ENCODE data around the gene RPL35.

RPL35 gene

DNA sequence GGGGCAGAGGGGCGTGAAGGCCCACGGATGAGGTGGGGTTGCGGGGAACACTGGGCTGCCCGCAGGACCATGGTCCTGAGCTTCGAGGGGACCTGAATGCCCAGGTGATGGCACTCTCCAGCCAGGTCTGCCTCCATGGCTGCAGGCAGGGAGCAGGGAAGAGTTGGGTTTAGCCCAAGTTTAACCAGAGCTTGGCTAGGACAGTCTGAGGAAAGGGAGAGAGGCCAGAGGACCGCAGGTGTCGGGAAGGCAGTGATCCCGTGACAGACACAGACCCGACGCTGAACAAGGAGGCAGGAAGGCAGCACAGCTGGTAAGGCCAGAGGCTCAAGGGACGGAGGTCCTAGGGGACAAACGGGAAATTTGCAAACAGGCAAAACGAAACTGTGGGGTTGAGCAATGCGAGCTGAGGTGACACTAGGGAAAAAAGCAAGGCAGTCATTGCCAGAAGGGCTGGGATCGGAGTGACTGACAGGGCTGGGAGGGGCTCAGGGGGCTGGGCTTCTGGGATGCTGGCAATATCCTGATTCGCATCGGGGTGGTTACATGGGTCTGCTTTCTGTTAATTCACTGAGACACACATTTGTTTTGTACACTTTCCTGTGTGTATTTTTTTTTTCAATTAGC is 25.2 kb upstream of the RPL35 start:
- Histone ChIP-seq H3K4me1 (ENCODE audit: insufficient read depth, low read length) (no peaks in the 10 kb centered on the region), H3K36me3 (ENCODE audit: insufficient read depth, low read length) (peaks cover 62% of the 10 kb centered on the region), H3K27ac (ENCODE audit: low read depth, low read length) (no peak overlapping the region), H3K9me3 (ENCODE audit: low read length) (no peaks in the 10 kb centered on the region), H3K9ac (ENCODE audit: low read length) (no peak overlapping the region), H3K27me3 (ENCODE audit: control insufficient read depth in 1 of 2, insufficient read depth in 2 of 2, low read length in 2 of 2) (no peaks in the 10 kb centered on the region), H3K4me3 (ENCODE audit: low read depth in 1 of 2, low read length in 2 of 2) (no peak overlapping the region)

DNA sequence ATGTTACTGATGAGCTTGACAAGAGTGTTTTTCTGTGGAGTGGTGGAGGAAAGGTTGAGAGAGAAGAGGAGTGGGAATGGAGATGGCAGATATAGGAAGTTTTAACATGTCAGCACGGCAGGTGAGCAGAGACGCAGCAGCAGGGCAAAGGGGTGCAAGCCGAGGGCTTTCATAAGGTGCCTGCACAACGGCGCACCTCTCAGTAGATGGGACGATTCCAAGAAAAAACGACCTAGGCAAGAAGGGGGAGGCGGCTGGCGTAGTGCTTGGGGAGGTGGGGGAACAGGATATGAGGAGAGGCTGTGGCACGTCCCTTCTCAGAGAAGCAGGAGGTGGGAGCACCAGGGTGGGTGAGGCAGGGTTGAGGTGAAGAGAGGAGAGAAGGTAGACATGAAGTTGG is 24.7 kb upstream of the RPL35 start:
- no peak overlapping the region for H3K9ac ChIP-seq (ENCODE audit: low read length)
- no peak overlapping the region for H3K27ac ChIP-seq (ENCODE audit: low read depth, low read length)
- peaks cover 67% of the 10 kb centered on the region for H3K36me3 ChIP-seq (ENCODE audit: insufficient read depth, low read length)
- no peaks in the 10 kb centered on the region for H3K27me3 ChIP-seq (ENCODE audit: control insufficient read depth in 1 of 2, insufficient read depth in 2 of 2, low read length in 2 of 2)
- H3K4me3 ChIP-seq (ENCODE audit: low read depth in 1 of 2, low read length in 2 of 2): no peak overlapping the region
- no peaks in the 10 kb centered on the region for H3K9me3 ChIP-seq (ENCODE audit: low read length)
- no peaks in the 10 kb centered on the region for H3K4me1 ChIP-seq (ENCODE audit: insufficient read depth, low read length)

DNA sequence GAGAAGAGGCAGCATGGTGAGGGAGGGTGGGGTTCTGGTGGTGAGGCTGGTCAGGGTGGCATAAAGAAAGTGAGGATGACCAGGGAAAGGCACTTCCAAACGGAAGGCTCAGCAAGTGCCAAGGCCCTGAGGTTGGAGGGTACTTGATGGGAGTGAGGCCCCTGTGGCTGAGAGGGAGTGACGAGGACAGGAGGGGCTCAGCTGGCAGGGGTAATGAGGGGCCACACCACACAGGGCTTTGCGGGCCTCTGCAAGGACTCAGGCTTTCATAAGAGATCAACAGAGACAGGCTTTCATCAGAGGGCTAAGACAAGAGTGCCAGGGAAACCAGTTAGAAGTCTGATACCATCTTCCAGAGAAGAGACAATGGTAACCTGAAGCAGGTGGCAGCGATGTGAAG is 23.8 kb upstream of the RPL35 start:
- no peaks in the 10 kb centered on the region for H3K9me3 ChIP-seq (ENCODE audit: low read length)
- H3K27ac ChIP-seq (ENCODE audit: low read depth, low read length): no peak overlapping the region
- no peaks in the 10 kb centered on the region for H3K4me1 ChIP-seq (ENCODE audit: insufficient read depth, low read length)
- H3K9ac ChIP-seq (ENCODE audit: low read length): no peak overlapping the region
- H3K27me3 ChIP-seq (ENCODE audit: control insufficient read depth in 1 of 2, insufficient read depth in 2 of 2, low read length in 2 of 2): no peaks in the 10 kb centered on the region
- H3K4me3 ChIP-seq (ENCODE audit: low read depth in 1 of 2, low read length in 2 of 2): no peak overlapping the region
- peaks cover 68% of the 10 kb centered on the region for H3K36me3 ChIP-seq (ENCODE audit: insufficient read depth, low read length)

DNA sequence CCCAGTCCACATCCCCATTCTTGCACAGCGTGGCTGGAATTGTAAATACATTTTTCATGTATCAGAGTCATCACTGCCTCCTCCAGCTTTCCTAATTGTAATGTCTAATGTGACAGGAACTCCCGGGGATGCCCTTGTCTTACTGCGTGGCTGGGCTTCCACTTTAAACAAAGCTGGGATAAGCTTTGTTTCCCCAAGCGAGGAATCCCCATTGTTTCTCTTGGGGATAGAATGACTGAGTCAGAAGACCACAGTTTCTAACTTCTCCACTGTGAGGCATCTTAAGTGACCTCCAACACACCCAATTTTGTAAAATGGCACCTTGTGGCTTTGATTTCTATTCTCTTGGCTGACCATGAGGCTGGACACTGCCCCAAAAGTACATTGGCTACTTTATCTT is 22.6 kb upstream of the RPL35 start:
- Histone ChIP-seq H3K27ac (ENCODE audit: low read depth, low read length) (no peak overlapping the region), H3K4me3 (ENCODE audit: low read depth in 1 of 2, low read length in 2 of 2) (no peak overlapping the region), H3K9me3 (ENCODE audit: low read length) (no peaks in the 10 kb centered on the region), H3K36me3 (ENCODE audit: insufficient read depth, low read length) (peaks cover 66% of the 10 kb centered on the region), H3K9ac (ENCODE audit: low read length) (no peak overlapping the region), H3K4me1 (ENCODE audit: insufficient read depth, low read length) (peaks cover 5% of the 10 kb centered on the region), H3K27me3 (ENCODE audit: control insufficient read depth in 1 of 2, insufficient read depth in 2 of 2, low read length in 2 of 2) (no peaks in the 10 kb centered on the region)

DNA sequence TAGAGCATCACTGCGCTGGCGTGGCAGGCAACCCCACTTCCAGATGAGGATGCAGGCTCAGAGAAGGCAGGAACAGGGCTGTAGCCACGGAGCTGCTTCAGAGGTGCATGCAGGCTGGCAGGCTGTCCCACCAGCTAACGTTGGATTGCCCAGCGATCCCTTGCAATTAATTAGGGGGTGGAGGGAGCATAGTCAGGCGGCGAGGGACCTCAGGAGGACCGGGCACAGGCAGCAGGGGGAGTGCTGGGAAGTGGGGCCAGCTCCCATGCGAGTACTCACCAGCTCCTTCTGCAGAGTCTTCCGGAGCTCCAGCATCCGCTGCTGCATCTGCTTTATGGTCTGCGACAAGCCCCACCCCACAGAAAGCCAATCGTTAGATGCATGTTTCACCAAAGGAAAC is 20.5 kb upstream of the RPL35 start:
- Histone ChIP-seq H3K4me3 (ENCODE audit: low read depth in 1 of 2, low read length in 2 of 2) (no peak overlapping the region), H3K27ac (ENCODE audit: low read depth, low read length) (no peak overlapping the region), H3K4me1 (ENCODE audit: insufficient read depth, low read length) (peaks cover 19% of the 10 kb centered on the region), H3K27me3 (ENCODE audit: control insufficient read depth in 1 of 2, insufficient read depth in 2 of 2, low read length in 2 of 2) (no peaks in the 10 kb centered on the region), H3K9me3 (ENCODE audit: low read length) (no peaks in the 10 kb centered on the region), H3K9ac (ENCODE audit: low read length) (no peak overlapping the region), H3K36me3 (ENCODE audit: insufficient read depth, low read length) (peaks cover 63% of the 10 kb centered on the region)

DNA sequence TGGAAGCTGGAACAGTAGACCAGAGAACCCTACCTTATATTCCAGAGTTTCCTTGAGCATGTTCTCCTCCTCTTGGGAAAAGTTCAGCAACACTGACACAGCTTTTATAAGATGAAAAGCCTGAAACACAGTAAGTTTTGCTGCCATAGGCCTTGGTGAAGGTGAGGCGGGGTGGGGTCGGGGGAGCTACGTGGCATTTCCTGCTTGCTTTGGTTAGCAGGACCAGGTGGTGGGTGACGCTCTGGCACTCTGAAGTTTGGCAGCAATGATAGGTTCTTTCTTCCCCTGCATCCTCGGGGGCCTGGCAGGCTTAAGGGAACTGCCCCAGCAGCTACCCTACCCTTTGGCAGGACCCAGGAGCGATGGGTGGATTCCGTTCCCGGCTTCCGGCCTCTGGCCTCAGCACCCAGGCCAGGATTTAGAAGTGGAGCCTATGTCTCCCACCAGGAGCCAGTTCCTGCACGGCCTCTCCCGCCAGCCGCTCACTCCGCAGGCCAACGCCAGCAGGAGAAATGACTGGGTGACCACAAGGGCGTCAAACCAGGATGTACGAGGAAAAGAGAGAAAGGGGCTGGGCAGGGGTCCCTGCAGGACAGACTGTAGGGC is 19.5 kb upstream of the RPL35 start:
- H3K9ac ChIP-seq (ENCODE audit: low read length): no peak overlapping the region
- peaks cover 19% of the 10 kb centered on the region for H3K4me1 ChIP-seq (ENCODE audit: insufficient read depth, low read length)

DNA sequence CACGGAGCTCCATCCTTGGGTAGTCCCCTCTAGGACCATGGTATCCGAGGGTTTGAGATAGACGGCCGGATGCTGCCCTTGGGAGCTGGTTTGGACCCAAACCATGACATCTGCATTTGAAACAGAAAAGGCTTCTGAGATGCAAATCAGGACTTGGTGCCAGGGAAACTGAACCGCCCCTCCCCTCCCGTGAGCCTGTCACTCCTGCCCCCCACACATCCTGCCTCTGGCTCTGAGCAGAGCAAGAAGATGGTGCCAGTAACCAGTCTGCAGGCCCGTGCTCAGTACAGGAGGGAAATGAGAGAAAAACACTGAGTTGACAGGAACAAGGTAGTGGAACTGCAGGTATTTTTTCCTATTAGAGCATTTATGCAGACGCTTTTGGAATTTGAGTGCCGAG is 18.7 kb upstream of the RPL35 start:
- Histone ChIP-seq H3K4me3 (ENCODE audit: low read depth in 1 of 2, low read length in 2 of 2) (no peak overlapping the region), H3K27me3 (ENCODE audit: control insufficient read depth in 1 of 2, insufficient read depth in 2 of 2, low read length in 2 of 2) (no peaks in the 10 kb centered on the region), H3K9ac (ENCODE audit: low read length) (no peak overlapping the region), H3K27ac (ENCODE audit: low read depth, low read length) (no peak overlapping the region), H3K9me3 (ENCODE audit: low read length) (no peaks in the 10 kb centered on the region), H3K36me3 (ENCODE audit: insufficient read depth, low read length) (peaks cover 63% of the 10 kb centered on the region), H3K4me1 (ENCODE audit: insufficient read depth, low read length) (peaks cover 19% of the 10 kb centered on the region)

More for the DNA sequence above, 19.5 kb upstream of the RPL35 start:
- Histone ChIP-seq H3K9me3 (ENCODE audit: low read length) (no peaks in the 10 kb centered on the region), H3K27ac (ENCODE audit: low read depth, low read length) (no peak overlapping the region), H3K4me3 (ENCODE audit: low read depth in 1 of 2, low read length in 2 of 2) (no peak overlapping the region), H3K27me3 (ENCODE audit: control insufficient read depth in 1 of 2, insufficient read depth in 2 of 2, low read length in 2 of 2) (no peaks in the 10 kb centered on the region), H3K36me3 (ENCODE audit: insufficient read depth, low read length) (peaks cover 65% of the 10 kb centered on the region)

DNA sequence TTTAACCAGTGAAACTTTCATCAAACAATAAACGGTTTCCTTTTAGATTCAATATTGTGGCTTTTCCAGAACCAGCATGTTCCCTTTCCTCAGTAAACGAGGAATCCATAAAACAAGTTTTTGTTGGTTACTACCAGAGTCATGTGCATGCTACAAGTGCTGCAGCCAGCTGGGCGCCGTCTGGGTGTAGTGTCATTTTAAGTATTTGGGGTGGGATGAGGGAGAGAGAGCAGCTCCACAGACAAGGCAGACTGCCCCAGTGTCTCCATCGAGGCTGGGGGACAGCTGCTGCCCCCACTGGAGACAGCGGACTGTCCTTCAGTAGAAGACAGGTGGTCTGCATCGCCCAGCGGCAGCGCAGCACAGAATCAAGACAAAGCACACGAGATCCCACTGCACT is 17.5 kb upstream of the RPL35 start:
- Histone ChIP-seq H3K27me3 (ENCODE audit: control insufficient read depth in 1 of 2, insufficient read depth in 2 of 2, low read length in 2 of 2) (no peaks in the 10 kb centered on the region), H3K9me3 (ENCODE audit: low read length) (no peaks in the 10 kb centered on the region), H3K36me3 (ENCODE audit: insufficient read depth, low read length) (peaks cover 72% of the 10 kb centered on the region), H3K27ac (ENCODE audit: low read depth, low read length) (no peak overlapping the region), H3K4me3 (ENCODE audit: low read depth in 1 of 2, low read length in 2 of 2) (no peak overlapping the region), H3K4me1 (ENCODE audit: insufficient read depth, low read length) (peaks cover 19% of the 10 kb centered on the region), H3K9ac (ENCODE audit: low read length) (no peak overlapping the region)

DNA sequence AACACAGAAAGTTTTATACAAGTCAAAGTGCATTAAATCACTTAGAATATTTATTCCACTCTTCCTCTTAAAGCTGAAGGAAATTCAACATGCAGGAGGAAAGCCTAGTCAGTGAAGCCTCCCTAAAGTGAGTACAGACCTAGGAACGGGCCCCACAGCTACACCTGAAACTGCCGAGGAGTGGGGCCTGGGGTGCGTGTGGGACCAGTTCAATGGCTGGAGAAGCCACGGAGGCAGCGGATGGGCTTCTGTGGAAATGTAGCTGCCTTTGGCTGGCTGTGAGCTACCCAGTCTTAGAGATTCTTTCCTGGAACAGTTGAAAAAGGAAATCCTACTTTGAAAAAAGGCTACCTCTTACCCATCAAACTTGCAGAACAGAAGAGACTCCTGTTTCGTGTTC is 16.8 kb upstream of the RPL35 start:
- Histone ChIP-seq H3K9ac (ENCODE audit: low read length) (no peak overlapping the region), H3K27ac (ENCODE audit: low read depth, low read length) (peak overlapping the region; percentile 24)

DNA sequence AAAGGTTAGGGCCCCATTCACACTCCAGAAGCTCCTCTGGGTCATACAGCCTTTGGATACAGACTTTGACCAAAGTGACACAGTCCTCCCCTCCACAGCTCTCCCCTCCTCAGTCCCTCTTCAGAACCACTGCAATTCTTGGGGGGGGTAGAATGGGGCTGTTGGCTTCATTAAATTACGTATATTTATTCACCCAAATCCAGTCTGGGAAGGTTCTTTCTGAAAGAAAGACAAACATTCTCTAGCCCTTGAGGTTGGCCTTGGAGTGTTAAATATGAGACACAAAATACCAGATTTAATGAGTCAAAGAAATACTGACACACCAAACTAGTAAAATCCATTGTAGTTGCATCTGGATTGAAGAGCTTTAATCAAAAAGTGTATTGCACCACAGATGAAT is 16.3 kb upstream of the RPL35 start:
- Histone ChIP-seq H3K4me1 (ENCODE audit: insufficient read depth, low read length) (peaks cover 29% of the 10 kb centered on the region), H3K36me3 (ENCODE audit: insufficient read depth, low read length) (peaks cover 82% of the 10 kb centered on the region), H3K4me3 (ENCODE audit: low read depth in 1 of 2, low read length in 2 of 2) (no peak overlapping the region), H3K27ac (ENCODE audit: low read depth, low read length) (no peak overlapping the region), H3K9ac (ENCODE audit: low read length) (no peak overlapping the region), H3K9me3 (ENCODE audit: low read length) (no peaks in the 10 kb centered on the region), H3K27me3 (ENCODE audit: control insufficient read depth in 1 of 2, insufficient read depth in 2 of 2, low read length in 2 of 2) (no peaks in the 10 kb centered on the region)

More for the DNA sequence above, 16.8 kb upstream of the RPL35 start:
- no peaks in the 10 kb centered on the region for H3K27me3 ChIP-seq (ENCODE audit: control insufficient read depth in 1 of 2, insufficient read depth in 2 of 2, low read length in 2 of 2)
- peaks cover 24% of the 10 kb centered on the region for H3K4me1 ChIP-seq (ENCODE audit: insufficient read depth, low read length)
- no peaks in the 10 kb centered on the region for H3K9me3 ChIP-seq (ENCODE audit: low read length)
- no peak overlapping the region for H3K4me3 ChIP-seq (ENCODE audit: low read depth in 1 of 2, low read length in 2 of 2)
- peaks cover 79% of the 10 kb centered on the region for H3K36me3 ChIP-seq (ENCODE audit: insufficient read depth, low read length)

DNA sequence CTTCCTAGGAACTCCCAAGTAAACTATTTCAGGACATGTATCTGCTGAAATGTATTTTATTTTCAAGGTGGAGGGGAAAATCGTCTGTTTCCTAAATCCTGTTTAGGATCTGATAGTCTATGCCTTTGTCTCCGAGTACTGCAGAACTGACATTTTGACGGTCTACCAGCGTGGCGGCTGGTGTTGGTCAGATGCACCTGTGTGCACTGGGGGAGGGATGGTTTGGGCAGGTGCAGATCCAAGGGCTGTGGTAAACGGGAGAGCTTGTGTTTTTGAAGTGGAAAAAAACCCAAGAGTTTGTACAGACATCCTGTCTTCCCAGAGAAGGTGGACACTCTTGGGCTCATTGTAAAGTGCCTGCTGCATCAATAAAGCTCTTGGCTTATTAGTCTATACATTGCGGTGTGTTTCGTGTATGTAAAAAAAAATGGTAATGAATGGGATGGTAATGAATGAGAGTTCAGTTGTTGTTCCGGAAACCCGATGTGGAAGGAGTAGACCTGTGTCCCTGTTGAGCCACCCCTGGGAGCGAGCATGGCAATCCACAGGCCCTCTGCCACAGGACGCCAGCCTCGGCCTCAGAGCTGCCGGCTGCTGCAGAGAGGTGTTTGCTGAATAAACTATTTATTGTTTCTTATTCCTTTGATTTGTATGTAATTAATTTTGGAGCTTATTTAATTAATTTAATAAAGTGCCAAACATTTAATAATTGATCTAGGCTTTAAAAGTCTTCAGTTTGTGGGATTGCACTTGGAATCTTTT is 15.4 kb upstream of the RPL35 start:
- no peaks in the 10 kb centered on the region for H3K9me3 ChIP-seq (ENCODE audit: low read length)
- H3K36me3 ChIP-seq (ENCODE audit: insufficient read depth, low read length): peaks cover 77% of the 10 kb centered on the region
- no peak overlapping the region for H3K4me3 ChIP-seq (ENCODE audit: low read depth in 1 of 2, low read length in 2 of 2)
- peaks cover 37% of the 10 kb centered on the region for H3K4me1 ChIP-seq (ENCODE audit: insufficient read depth, low read length)
- H3K27me3 ChIP-seq (ENCODE audit: control insufficient read depth in 1 of 2, insufficient read depth in 2 of 2, low read length in 2 of 2): no peaks in the 10 kb centered on the region
- H3K9ac ChIP-seq (ENCODE audit: low read length): no peak overlapping the region
- H3K27ac ChIP-seq (ENCODE audit: low read depth, low read length): no peak overlapping the region
